Activated CD4-positive, alpha-beta T cell treated with anti-CD3 and anti-CD28 coated beads, Interleukin-2, amount 10 ng/mL, durations not matched to agents 24 days and 14 days (primary cell): ENCODE results near the gene RASSF7. TPM values are rescaled to one million over a fixed set of nuclear protein-coding genes. Genes with fewer than 3 reads are reported as not detected.
"Not testable (repeated sequence)": the region's sequence is repeated elsewhere in the genome, so short reads cannot be mapped to it uniquely, and the experiment has no call there.

Source experiments
- DNase-seq: peaks from one replicate; pipeline ENCODE4 v3.0.0; 2022
- H3K27ac Mint-ChIP-seq: one replicate; pipeline ENCODE4 v1.8.0; 2022; ENCODE audit warnings: mild to moderate bottlenecking, mixed read lengths
- H3K27me3 Mint-ChIP-seq: one replicate; pipeline ENCODE4 v1.8.0; 2022; ENCODE audit warnings: mixed read lengths
- H3K36me3 Mint-ChIP-seq: one replicate; pipeline ENCODE4 v1.8.0; 2022; ENCODE audit warnings: low read depth, mild to moderate bottlenecking, mixed read lengths
- H3K4me1 Mint-ChIP-seq: one replicate; pipeline ENCODE4 v1.8.0; 2021; ENCODE audit warnings: mixed read lengths
- H3K4me3 Mint-ChIP-seq: one replicate; pipeline ENCODE4 v1.8.0; 2022; ENCODE audit warnings: mild to moderate bottlenecking, moderate library complexity, mixed read lengths
- H3K9me3 Mint-ChIP-seq: one replicate; pipeline ENCODE4 v1.8.0; 2021; ENCODE audit warnings: mixed read lengths
- intact Hi-C: fragments of 100-400 bp; cut with micrococcal nuclease; formaldehyde crosslinking; loops from one replicate; pipeline ENCODE4 v1.15.1; 2023
- total RNA-seq: library from RNA; stranded (reverse); gene quantifications from 2 replicates; pipeline ENCODE4 v1.2.3, GENCODE V29; 2022

RASSF7 gene, protein sequence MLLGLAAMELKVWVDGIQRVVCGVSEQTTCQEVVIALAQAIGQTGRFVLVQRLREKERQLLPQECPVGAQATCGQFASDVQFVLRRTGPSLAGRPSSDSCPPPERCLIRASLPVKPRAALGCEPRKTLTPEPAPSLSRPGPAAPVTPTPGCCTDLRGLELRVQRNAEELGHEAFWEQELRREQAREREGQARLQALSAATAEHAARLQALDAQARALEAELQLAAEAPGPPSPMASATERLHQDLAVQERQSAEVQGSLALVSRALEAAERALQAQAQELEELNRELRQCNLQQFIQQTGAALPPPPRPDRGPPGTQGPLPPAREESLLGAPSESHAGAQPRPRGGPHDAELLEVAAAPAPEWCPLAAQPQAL
- 21.8 and 23.1 TPM in 2 replicates for total RNA-seq

DNA sequence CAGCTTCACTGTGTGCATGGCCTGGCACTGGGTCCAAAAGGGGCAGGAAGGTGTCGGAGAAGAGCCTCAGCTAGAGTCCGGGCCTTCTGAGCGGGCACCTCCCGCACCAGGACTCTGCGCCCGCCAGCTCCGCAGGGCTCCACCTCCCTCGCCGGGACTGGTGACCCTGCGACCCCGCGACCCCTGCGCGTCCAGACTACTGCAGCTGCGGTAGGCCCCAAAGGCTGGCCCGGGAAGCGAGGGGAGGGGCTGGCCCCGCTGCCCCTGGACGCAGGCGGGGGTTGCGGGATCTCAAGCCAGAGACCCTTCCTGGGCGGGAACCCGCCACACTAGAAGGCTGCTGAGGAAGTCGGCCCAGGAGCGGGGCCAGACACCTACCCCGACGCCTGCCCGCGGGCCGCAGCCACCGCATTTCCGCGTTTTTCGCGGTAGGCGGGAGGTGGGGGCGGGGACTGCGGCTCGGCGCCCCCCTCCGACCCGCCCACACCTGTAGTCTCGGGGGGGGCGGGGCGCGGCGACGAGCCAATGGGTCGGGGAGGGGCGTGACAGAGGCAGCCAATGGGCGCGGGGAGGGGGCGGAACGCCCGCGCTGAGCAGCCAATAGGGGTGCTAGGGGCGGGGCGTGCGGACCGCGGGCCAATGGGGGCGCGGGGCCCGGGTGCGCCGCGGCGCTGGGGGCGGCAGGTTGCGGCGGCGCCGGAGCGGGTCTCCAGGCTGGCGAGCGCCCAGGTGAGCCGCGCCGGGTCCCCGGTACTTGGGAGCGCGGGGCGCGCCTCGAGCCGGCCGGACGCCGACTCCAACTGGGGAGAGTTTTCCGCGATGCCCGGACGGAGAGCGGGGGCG is at the start of gene RASSF7, which contains the start of gene LMNTD2:
RASSF7 (plus strand) TSS at position 666 of the 843 bp plus-strand sequence. CDS start 799 bp downstream, outside the sequence.
LMNTD2 (minus strand) TSS at position 434 of the 843 bp plus-strand sequence; CDS start at position 412, 22 bp downstream.
- peaks cover 11% of the 10 kb centered on the region for H3K4me1 Mint-ChIP-seq
- intact Hi-C loops = loop anchor here (2.0 kb wide), 1 partner anchor 16 kb away; the partner anchor contains the start of gene PHRF1
- peaks cover 9% of the 10 kb centered on the region for H3K36me3 Mint-ChIP-seq
- H3K9me3 Mint-ChIP-seq = no peaks in the 10 kb centered on the region
- DNase-seq = peak; percentile 99
- H3K27me3 Mint-ChIP-seq = peaks cover 15% of the 10 kb centered on the region
- H3K27ac Mint-ChIP-seq = peak within 1 kb of the TSS; percentile 72
- H3K4me3 Mint-ChIP-seq = peak within 1 kb of the TSS; percentile 92

DNA sequence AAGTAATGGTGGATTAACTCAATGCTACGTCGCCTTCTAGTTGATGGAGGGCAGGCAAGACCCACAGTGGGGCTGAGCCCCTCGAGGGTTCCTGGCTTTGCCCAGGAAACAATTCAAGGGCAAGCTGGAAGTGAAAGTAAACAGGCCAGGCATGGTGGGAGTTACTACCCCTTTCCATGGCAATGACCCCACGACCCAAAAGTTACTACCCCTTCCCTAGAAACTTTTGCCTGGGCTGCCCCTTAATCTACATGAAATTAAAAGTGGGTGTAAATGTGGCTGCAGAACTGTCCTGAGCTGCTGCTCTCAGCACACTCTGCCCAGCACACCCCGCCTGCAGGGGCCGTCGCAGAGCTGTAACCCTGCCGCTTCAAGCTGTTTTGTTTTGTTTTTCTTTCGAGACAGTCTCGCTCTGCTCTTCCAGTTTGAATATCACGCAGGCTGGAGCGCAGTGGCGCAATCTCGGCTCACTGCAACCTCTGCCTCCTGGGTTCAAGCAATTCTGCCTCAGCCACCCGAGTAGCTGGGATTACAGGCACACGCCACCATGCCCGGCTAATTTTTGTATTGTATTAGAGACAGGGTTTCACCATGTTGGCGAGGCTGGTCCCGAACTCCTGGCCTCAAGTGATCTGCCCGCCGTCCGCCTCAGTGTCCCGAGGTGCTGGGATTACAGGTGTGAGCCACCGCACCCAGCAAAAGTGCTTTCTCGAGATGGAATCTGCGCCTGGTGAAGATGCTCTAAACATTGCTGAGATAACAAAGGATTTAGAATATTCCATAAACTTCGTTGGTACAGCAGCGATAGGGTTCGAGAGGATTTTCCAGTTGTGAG is 47.8 kb upstream of the RASSF7 start:
- Mint-ChIP-seq H3K27ac (no peak overlapping the region), H3K9me3 (no peaks in the 10 kb centered on the region), H3K4me3 (no peak overlapping the region), H3K27me3 (no peaks in the 10 kb centered on the region), H3K36me3 (peaks cover 38% of the 10 kb centered on the region), H3K4me1 (peaks cover 3% of the 10 kb centered on the region)
- no peak for DNase-seq
- intact Hi-C loops = no loop called here

DNA sequence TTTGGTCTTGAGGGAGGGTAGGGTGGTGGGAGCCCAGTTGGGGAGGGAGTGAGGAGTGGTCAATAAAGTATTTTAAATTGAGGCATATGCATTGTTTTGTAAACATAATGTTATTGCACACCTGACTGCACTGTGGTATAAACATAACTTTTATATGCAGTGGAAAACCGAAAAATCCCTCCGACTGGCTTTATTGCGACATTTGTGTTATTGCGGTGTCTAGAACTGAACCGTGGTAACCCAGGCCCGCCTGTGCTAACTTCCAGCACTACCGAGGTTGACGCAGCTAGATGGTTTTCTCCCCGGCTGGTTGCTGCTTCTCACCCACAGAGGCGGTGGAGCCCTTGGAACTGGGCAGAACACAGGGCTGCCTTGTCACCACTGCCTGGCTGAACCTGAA is 46.2 kb upstream of the RASSF7 start:
- Mint-ChIP-seq H3K27ac (no peak overlapping the region), H3K36me3 (peaks cover 33% of the 10 kb centered on the region), H3K4me1 (peaks cover 4% of the 10 kb centered on the region), H3K27me3 (no peaks in the 10 kb centered on the region), H3K9me3 (no peaks in the 10 kb centered on the region), H3K4me3 (no peak overlapping the region)
- no peak for DNase-seq
- intact Hi-C loops = loop anchor here (5.0 kb wide), 1 partner anchor 207 kb away; the partner anchor contains the start of gene IFITM2

DNA sequence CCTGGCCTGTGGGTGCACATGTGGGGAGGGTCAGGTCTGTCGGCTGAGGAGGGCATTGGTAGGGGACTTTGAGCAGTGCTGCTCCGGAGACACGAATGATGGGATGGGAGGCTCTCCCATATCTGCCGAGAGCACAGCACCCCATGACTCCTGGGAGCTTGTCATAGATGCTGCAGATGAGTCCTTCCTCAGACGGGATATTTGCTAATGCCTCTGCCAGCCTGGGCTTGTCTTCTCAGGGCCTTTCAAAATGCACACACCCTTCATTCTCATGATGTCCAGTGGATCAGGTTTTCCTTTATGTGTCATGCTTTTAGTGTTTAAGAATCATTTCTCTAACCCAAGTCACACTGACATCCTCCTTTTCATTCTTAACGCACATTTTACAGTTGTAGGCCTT is 45.6 kb upstream of the RASSF7 start:
- no peaks in the 10 kb centered on the region for H3K9me3 Mint-ChIP-seq
- intact Hi-C loops = loop anchor here (5.0 kb wide), 1 partner anchor 208 kb away; the partner anchor contains the start of gene IFITM2
- H3K36me3 Mint-ChIP-seq = peaks cover 28% of the 10 kb centered on the region
- no peak overlapping the region for H3K4me3 Mint-ChIP-seq
- no peaks in the 10 kb centered on the region for H3K27me3 Mint-ChIP-seq
- H3K27ac Mint-ChIP-seq = no peak overlapping the region
- peaks cover 4% of the 10 kb centered on the region for H3K4me1 Mint-ChIP-seq
- DNase-seq = no peak

DNA sequence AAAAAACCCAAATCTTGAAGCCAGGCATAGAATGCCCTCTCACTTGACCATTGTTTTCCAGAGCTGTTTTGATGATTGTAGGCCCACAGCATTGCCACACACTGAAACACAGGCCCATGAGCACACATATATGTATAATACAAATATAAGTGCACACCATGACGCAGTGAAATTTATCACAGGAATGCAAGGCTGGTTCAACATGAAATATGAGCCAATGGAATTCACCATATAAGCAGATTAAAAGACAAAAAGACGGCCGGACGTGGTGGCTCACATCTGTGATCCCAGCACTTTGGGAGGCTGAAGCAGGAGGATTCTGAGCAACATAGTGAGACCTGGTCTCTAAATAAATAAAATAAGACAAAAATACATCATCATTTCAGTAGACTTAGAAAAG is 44.4 kb upstream of the RASSF7 start:
- intact Hi-C loops = loop anchor here (5.0 kb wide), 1 partner anchor 209 kb away; the partner anchor contains the start of gene IFITM2

DNA sequence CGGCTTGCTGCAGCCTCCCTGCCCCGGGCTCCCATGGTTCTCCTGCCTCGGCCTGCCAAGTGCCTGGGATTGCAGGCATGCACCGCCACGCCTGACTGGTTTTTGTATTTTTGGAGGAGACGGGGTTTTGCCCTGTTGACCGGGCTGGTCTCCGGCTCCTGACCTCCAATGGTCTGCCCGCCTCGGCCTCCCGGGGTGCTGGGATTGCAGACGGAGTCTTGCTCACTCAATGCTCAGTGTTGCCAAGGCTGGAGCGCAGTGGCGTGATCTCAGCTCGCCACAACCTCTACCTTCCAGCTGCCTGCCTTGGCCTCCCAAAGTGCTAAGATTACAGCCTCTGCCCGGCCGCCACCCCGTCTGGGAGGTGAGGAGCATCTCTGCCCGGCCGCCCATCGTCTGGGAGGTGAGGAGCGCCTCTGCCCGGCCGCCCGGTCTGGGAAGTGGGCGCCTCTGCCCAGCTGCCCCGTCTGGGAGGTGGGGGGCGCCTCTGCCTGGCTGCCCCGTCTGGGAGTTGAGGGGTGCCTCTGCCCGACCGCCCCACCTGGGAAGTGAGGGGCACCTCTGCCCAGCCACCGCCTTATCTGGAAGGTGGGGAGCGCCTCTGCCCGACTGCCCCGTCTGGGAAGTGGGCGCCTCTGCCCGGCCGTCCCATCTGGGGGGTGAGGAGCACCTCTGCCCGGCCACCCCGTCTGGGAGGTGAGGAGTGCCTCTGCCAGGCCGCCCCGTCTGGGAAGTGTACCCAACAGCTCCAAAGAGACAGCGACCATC is 43.7 kb upstream of the RASSF7 start:
- H3K27ac Mint-ChIP-seq, H3K27me3 Mint-ChIP-seq, DNase-seq, H3K4me1 Mint-ChIP-seq, H3K9me3 Mint-ChIP-seq, H3K4me3 Mint-ChIP-seq: not testable (repeated sequence)
- intact Hi-C loops = loop anchor here (5.0 kb wide), 1 partner anchor 210 kb away; the partner anchor contains the start of gene IFITM2
- peaks cover 23% of the 10 kb centered on the region for H3K36me3 Mint-ChIP-seq

More for the DNA sequence above, 44.4 kb upstream of the RASSF7 start:
- no peak overlapping the region for H3K4me3 Mint-ChIP-seq
- H3K4me1 Mint-ChIP-seq = peaks cover 4% of the 10 kb centered on the region
- no peak for DNase-seq
- no peaks in the 10 kb centered on the region for H3K9me3 Mint-ChIP-seq
- H3K27me3 Mint-ChIP-seq = no peaks in the 10 kb centered on the region
- peaks cover 26% of the 10 kb centered on the region for H3K36me3 Mint-ChIP-seq
- H3K27ac Mint-ChIP-seq = no peak overlapping the region

DNA sequence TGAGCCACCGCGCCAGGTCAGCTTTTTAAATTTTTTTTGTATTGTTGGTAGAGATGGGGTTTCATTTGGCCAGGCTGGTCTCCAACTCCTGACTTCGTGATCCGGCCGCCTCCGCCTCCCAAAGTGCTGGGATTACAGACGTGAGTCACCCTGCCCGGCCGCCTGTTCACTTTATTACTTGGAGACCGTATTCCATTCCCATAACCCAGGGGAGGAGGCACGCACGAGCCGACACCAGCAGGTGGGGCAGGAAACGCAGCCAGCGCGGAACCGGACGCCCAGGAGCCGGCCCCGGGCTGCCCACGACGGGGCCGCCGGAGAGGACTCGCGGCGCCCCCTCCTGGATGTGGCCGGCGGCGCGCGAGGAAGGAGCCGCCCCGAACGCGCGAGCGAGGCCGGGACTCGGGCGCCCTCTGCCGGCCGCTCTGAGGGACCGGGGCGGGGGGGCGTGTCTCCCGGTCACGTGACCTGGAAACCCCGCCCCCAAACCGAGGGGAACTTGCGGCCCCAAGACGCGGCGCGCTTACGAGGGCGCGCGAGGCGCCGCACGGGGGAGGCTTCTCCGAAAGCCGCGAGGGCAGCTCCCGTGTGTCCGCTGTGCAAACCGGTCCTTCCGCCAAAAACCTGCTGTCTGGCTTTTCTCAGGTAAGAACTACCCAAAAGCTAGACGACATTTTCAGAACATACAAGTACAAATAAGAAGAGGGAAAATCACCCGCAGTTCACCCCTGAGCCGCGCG is 42.1 kb upstream of the RASSF7 start:
- peaks cover 4% of the 10 kb centered on the region for H3K4me1 Mint-ChIP-seq
- DNase-seq = peak; percentile 96

DNA sequence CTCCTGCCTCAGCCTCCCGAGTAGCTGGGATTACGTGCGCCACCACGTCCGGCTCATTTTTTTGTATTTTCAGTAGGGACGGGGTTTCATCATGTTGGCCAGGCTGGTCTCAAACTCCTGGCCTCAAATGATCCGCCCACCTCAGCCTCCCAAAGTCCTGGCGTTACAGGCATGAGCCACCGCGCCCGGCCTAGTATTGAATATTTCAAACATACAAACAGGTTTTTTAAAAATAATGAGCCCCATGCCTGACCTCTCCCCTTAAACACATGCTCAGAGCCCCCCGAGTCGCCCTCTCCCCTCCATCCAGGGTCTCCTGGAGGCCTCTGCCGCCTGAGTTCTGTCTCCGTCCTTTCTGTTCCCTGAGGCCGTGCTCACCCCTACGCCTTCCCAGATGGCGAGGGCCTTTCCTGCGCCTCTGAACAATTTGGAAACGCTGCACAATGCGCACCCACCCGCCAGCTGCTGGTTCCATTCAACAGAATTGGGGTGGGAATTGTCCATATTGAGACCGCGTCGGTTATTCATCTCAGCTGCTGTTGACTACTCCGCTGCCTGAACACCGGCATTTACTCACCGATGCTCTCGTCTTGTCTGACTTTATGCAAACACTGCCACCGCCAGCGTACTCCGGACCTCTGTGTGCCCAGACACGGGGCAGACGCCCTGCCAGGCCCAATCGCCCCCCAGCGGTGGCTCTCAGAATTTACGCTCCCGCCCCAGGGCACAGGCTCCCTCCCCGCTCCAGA is 40.2 kb upstream of the RASSF7 start:
- peak; percentile 73 for DNase-seq
- H3K4me1 Mint-ChIP-seq = peaks cover 4% of the 10 kb centered on the region
- H3K4me3 Mint-ChIP-seq = no peak overlapping the region
- no peaks in the 10 kb centered on the region for H3K27me3 Mint-ChIP-seq
- H3K36me3 Mint-ChIP-seq = peaks cover 11% of the 10 kb centered on the region
- no peaks in the 10 kb centered on the region for H3K9me3 Mint-ChIP-seq
- H3K27ac Mint-ChIP-seq = no peak overlapping the region
- intact Hi-C loops = no loop called here

More for the DNA sequence above, 42.1 kb upstream of the RASSF7 start:
- peaks cover 18% of the 10 kb centered on the region for H3K36me3 Mint-ChIP-seq
- H3K9me3 Mint-ChIP-seq = no peaks in the 10 kb centered on the region
- H3K27me3 Mint-ChIP-seq = no peaks in the 10 kb centered on the region
- H3K4me3 Mint-ChIP-seq = peak overlapping the region; percentile 75
- peak overlapping the region; percentile 69 for H3K27ac Mint-ChIP-seq
- intact Hi-C loops = loop anchor here (1.0 to 5.0 kb wide), 4 partner anchors 11 to 211 kb away; partner anchors contain the start of genes HRAS, IFITM2, PTDSS2 and RNH1

DNA sequence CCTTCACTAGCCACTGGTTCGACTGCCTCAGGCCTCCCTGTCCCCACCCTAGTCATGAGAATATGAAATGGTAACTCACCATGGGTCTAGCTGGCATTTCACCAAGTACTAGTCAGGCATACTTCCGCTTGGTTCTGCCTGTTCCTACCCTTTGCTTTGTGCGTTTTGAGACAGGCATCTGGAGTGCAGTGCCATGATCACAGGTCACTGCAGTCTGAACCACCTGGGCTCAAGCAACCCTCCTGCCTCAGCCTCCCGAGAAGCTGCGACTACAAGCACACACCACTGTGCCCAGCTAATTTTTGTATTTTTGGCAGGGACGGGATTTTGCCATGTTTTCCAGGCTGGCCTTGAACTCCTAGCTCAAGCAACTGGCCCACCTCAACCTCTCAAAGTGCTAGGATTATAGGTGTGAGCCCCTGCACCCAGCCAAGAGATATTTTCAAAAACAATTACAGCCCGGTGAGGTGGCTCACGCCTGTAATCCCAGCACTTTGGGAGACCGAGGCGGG is 39.5 kb upstream of the RASSF7 start:
- H3K4me1 Mint-ChIP-seq = peaks cover 4% of the 10 kb centered on the region
- no peaks in the 10 kb centered on the region for H3K9me3 Mint-ChIP-seq
- intact Hi-C loops = no loop called here

DNA sequence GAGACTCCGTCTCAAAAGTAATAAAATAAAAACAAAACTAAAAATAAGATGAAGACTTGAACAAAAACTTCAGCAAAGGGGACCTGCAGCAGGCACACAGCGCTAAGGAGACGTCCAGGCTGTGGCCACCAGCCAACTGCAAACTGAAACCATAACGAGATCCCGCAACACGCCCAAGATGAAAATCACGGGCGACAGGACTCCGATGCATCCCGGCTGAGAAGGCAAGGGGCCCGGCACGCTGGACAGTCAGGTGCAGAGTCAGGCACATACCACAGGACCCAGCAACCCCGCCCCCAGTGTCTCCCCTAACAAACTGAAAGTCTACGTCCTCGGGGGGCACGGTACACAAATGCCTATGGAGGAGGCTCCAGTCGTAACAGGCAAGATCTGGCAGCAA is 34.6 kb upstream of the RASSF7 start:
- Mint-ChIP-seq H3K27ac (no peak overlapping the region), H3K9me3 (no peaks in the 10 kb centered on the region), H3K4me1 (no peaks in the 10 kb centered on the region), H3K4me3 (no peak overlapping the region), H3K36me3 (no peaks in the 10 kb centered on the region), H3K27me3 (no peaks in the 10 kb centered on the region)
- intact Hi-C loops = no loop called here
- no peak for DNase-seq

More for the DNA sequence above, 39.5 kb upstream of the RASSF7 start:
- no peak for DNase-seq
- Mint-ChIP-seq H3K36me3 (peaks cover 6% of the 10 kb centered on the region), H3K27ac (no peak overlapping the region), H3K4me3 (no peak overlapping the region), H3K27me3 (no peaks in the 10 kb centered on the region)

DNA sequence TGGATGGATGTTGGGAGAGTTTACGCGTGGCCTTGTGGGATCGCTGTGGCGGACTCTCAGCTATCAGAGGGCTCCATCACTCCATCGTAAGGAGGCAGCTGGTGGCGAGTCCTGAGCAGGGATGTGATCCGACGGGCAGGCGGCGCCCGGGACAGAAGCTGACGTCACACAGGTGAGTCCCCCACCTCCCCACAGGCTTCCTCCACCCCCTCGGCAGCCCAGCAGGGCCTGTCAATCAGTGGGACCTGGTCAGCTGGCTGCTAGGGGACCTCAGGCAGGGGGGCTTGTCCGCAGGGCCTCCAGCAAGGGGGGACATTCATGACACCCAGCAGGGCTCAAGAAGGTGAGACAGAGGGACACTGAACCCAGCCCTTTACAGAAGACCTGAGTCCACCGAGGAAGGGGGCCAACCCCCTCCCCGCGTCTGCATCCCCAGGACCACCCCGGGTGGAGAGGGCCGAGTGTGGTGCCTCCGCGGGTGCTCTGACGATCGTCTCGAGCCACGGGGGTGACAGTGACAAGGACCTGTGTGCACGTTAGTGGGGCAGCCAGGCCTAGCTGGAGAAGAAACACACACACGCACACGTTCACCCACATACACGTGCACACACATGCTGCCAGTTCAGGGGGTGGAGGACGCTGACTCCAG is 32.5 kb upstream of the RASSF7 start:
- intact Hi-C loops = no loop called here

More for the DNA sequence above, 32.5 kb upstream of the RASSF7 start:
- Mint-ChIP-seq H3K4me3 (no peak overlapping the region), H3K27me3 (no peaks in the 10 kb centered on the region), H3K9me3 (no peaks in the 10 kb centered on the region), H3K4me1 (no peaks in the 10 kb centered on the region), H3K27ac (no peak overlapping the region), H3K36me3 (peaks cover 6% of the 10 kb centered on the region)
- DNase-seq = no peak
